HG03571 (cell line): ENCODE results near the gene TMEM207.

Experiments
- ATAC-seq: cut with Tn5 transposase; IDR thresholded peaks from one replicate; pipeline ENCODE4 v1.9.1; 2021; ENCODE audit not compliant: unreplicated experiment

The TMEM207 gene

GRCh38 chr3:190387578-190388213, 62.0 kb downstream of the TMEM207 start, which contains the start of gene CLDN16:
Gene CLDN16, plus strand, starts transcription at chr3:190388163. Its CDS starts 167 bp downstream, at chr3:190388330.
- no peak for ATAC-seq

GRCh38 chr3:190385731-190386688, 63.7 kb downstream of the TMEM207 start:
- ATAC-seq: no peak

GRCh38 chr3:190384309-190384756, 65.4 kb downstream of the TMEM207 start:
- peak; percentile 55 for ATAC-seq

DNA sequence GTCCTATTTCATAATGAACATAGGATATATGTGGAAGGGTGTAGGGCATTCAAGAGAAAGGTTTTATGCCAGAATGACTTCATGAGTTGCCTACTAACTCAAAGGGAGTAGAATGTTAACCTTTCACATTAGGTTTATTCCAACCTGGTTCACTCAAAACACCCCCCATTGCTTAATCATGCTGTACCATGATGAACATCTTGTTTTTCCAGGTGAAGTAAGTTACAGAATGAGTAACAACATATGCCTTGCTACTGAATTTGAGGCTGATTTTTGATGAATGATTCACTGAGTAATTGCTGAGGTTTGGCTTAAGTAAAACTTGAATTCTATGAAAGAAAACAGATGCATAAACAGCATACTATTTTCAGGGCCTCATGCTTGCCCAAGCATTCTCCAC, 67.6 kb downstream of the TMEM207 start:
- ATAC-seq: no peak

DNA sequence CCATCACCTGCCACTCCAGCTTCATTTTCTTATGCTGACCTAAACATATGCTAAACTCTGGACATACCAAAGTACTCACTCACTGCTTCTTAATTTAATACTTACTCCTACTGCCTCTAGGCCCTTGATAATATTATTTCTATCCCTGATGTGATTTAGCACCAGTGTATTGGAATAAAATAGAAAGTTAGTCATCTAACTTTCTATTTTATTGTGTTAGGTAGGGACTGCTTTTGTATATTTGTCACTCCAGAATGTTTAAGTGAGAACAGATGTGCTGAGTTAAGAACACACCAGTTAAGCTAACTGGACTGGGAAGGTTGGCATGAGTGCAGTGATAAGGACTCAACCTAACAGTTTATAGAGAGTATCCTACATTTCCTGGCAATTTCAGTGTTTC, 68.3 kb downstream of the TMEM207 start:
- no peak for ATAC-seq

- no peak for ATAC-seq
Measured at GRCh38 chr3:190380184-190380583, 69.5 kb downstream of the TMEM207 start.
